Upper lobe of left lung (tissue), 4 donors: ENCODE data around the gene BMPR1B.

Experiments
- POLR2A ChIP-seq, 4 donors: fragments of 450-650 bp; IDR thresholded peaks; one replicate each; pipeline ENCODE4 v1.5.1; 2016 to 2017; ENCODE audit warnings: antibody characterized with exemption in 4 of 4, mild to moderate bottlenecking in 2 of 4
- TF ChIP-seq, protein P1 (sequence below), 6 experiments: fragments of 450-650 bp in 4 of 6; fragments of 200-600 bp in 2 of 6; sonication (generic) in 2 of 6; IDR thresholded peaks; one replicate each; pipeline ENCODE4 v1.5.1; 2016 to 2019; ENCODE audit warnings: antibody characterized with exemption in 6 of 6

GRCh38 chr4:94976371-94977011 lies 218.7 kb downstream of the BMPR1B start:
- TF ChIP-seq, protein P1, sequence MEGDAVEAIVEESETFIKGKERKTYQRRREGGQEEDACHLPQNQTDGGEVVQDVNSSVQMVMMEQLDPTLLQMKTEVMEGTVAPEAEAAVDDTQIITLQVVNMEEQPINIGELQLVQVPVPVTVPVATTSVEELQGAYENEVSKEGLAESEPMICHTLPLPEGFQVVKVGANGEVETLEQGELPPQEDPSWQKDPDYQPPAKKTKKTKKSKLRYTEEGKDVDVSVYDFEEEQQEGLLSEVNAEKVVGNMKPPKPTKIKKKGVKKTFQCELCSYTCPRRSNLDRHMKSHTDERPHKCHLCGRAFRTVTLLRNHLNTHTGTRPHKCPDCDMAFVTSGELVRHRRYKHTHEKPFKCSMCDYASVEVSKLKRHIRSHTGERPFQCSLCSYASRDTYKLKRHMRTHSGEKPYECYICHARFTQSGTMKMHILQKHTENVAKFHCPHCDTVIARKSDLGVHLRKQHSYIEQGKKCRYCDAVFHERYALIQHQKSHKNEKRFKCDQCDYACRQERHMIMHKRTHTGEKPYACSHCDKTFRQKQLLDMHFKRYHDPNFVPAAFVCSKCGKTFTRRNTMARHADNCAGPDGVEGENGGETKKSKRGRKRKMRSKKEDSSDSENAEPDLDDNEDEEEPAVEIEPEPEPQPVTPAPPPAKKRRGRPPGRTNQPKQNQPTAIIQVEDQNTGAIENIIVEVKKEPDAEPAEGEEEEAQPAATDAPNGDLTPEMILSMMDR (IDR thresholded peaks at IDR 0.05) = no peak
- no peak for TF ChIP-seq POLR2A (IDR thresholded peaks at IDR 0.05)
